HK-2 (cell line): ENCODE measurements around the gene IL1RAP.

Source experiments
- DNase-seq: peaks from one replicate; pipeline ENCODE4 v3.0.0-alpha.2; 2018; ENCODE audit not compliant: unreplicated experiment

The IL1RAP gene

DNA sequence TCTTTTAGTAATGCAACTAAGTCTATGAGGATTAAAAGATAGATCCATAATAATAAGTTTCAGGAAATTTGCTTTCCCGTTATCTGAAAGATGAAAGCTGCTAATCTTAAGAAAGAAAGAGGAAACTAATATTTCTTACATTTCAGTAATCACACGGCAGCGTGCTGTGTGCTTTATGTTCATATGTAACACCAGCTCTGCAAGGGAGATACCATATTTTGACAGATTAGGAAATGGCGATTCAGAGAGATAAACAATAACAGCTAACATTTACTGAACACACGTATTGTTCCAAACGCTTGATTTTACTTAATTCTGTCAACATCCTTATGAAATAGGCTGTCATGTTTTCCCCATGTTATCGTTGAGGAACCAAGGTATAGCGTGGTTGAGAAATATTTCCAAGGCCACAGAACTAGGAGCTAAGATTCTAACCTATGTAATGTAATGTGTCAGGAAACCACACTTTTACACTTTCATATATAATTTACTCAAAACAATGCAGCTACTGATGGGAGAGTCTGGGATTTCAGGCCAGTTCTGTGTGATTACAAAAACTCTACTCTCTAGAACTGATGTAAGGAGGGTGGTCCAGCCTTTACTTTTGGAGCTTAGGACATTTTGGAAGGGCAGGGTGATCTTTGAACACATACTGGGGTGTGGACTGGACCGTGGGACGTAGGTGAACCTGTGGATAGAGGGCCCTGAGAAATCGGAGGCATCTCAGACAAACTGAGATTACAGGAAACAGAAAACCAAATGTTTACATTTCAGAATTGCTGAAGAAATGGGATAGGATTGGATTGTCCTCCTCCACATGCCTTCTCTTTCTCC lies 100.6 kb downstream of the IL1RAP start:
- DNase-seq: no peak

DNA sequence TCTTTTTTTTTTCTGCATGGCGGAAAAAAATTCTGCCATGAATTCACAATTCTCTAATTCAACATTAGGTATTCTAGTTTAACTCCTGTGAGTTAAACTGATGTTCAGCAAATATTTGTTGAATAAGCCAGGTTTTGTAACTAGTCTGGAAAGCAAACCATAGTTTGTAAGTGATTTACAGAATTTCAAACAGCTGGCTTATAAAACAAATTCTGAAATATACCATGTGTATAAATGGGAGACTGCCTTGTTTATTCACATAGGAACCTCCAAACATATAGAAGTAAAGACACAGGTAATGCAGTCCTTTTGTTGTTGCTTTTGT lies 101.1 kb downstream of the IL1RAP start:
- DNase-seq: no peak

DNA sequence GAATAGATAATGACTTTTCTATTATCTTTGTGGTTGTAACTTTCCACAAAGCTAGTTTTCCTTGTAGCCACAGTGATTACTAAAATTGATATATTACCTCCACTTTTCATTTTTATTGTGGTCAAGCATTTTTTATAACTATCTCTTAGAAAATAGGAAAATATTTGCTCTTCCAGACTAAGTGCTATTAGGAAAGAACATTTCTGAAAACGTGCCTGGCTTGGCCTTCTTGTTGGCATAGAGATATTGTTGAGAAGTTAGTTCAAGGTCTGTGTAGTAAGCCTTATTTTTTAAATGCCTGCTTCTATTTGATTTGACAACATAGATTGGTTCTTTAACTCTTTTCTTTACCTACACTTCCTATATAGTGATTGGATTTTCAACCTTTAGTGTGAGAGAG lies 101.7 kb downstream of the IL1RAP start:
- no peak for DNase-seq

DNA sequence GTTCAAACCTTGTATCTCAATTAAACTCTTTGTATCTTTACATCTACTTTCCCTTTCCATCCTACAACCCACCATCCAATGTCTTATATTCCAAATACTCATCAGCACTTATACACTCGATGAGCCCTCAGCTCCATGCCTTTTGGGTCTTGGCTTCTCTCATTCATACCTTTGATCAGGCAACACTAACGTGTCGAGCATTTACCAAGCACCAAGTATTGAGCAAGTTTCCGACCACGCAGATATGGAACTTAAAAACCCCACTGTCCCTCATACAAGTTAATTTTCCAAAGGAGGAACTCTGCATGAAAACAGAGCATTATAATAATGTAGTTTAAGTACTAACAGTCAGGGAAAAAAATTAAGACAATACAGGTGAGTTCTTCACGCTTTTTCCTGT lies 102.8 kb downstream of the IL1RAP start:
- DNase-seq: no peak

DNA sequence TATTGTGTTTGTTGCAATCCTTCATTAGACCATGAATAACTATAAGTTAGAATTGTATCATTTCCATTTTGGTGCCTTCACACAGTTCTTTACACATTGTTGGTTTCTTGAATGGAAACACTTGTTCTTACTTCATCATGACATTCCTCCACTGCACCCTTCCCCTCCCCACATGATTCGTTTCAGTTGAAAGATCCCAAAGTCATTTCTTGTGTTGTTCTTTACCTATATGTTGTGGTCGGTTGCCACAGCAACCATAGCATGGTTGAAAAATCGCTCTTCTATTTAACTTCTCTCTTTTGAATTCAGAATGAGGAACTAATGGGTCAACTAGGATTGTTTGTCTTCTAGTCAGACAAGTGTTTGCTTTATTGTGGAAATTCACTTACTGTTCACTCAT lies 103.3 kb downstream of the IL1RAP start:
- no peak for DNase-seq

DNA sequence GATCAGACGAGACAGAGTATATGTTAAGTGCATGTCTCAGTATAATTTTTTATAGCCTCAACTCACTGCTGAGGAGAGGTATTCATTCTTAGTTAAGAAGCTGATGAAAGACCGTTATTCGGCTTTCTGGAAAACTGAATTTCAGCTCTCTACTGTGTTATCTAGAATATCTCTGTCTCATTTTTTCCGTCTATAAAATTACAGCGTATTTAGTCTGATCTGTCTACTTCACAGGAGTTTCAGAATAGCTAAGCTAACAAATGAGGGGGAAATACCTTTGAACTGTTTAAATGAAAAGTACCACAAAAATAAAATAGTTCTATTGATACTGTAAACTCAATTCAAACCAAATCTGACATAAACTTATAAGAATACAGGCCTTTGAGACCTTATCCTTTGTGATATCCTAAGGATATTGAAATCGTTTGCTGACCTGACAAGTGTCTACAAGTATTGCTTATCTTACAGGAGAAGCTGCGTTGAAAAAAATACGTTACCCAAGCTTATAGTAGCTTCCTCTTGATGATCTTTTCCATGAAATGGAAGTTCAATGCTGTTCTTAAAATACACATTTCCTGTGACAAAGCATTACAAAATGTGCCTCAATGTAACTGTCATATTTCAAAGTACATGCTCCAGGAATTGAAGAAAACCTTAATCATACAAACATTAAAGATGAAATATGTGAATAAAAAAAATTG lies 104.6 kb downstream of the IL1RAP start:
- DNase-seq: no peak

DNA sequence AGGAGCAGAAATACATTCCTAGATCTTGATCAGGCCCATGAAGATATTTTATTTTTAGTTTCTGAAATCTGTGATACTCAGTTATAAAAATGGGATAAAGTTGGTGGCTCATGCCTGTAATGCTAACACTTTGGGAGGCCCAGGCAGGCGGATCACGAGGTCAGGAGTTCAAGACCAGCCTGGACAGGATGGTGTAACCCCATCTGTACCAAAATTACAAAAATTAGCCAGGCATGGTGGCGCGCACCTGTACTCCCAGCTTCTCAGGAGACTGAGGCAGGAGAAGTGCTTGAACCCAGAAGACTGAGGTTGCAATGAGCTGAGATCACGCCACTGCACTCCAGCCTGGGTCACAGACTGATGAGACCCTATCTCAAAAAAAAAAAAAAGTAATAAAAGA lies 105.5 kb downstream of the IL1RAP start:
- no peak for DNase-seq

DNA sequence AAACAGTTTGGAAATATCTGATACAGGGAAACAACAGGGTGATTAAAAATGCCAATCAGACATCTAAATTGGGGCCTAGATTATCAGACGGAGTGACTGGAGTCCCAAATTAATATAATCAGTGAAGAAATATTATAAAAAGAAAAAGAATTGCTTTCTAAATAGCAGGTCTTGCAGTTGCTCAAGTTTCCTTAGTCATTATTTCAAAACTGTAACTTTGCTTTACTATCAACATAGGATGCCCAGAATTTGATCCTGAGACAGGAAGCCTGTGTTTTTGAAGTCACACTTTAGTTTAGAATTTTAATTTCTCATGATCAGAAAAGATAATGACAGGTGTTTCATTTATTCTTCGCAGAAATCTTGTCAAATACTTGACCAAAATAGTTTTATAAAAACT lies 105.9 kb downstream of the IL1RAP start:
- no peak for DNase-seq

DNA sequence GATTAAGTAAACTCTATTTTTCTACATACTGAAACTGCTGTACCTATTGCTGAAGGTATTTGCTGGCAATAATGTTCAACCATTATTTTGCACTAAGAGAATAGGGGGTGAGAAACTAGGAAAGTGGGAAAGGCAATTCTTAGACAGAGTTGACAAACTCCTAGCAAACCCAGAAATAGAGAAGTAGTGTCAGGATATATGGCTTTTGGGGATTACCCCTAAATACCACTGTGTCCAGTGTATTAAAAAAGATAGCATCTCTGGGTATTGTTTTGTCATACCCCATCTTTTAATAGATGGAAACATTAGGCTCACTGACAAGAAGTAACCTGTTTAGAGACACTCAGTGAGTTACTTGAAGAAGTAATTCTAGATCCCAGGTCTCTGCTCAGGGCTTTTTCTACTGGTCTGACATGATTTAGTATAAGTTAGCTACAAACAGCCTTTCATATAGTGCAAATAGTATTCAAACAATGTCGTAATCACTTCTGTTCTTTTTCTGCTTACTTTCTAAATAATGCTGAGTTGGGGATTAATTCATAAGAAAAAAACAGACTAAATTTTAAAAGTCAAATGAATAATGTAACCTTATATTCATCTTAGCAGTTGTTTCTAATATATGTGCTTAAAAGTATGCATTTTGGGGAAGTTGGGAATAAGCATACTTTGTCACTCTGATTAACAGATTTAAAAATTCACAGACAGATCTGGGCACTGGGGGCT lies 107.2 kb downstream of the IL1RAP start:
- DNase-seq: no peak

DNA sequence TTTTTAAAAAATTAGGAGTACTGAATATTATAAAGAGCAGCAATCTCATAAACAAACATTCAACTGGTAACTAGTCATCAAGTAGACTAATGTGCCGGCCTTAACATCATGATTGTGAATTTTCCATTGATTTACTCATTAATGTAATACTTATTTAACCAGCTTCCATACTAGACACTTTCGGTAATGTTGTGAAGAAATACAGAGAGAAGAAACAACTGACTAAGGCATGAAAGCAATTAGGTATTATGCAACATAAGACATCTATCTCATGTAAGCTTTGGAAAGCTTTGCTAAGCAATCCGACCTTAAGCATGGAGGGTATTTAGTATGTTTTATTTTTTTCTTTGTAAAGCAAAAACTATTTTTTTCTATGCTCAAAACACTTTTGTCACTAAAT lies 108.0 kb downstream of the IL1RAP start:
- no peak for DNase-seq

DNA sequence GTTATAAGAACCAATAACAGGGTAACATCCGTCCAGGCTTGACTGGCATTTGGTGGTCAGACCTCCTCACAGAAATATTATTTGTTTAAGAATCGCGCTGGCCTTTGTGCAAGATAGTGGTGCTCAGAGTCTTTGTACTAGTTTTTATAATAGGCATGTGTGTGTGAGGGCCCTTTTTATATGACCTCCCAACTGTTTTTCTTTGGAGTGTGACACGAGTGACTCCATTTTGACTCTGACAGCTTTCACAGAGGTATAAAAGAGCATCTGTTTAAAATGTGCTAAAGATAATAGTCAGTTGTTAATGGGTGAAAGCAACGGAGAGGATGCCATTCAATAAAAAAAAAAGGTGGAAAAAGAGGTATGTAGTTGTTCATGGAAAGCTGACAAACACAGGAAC lies 110.4 kb downstream of the IL1RAP start:
- no peak for DNase-seq

DNA sequence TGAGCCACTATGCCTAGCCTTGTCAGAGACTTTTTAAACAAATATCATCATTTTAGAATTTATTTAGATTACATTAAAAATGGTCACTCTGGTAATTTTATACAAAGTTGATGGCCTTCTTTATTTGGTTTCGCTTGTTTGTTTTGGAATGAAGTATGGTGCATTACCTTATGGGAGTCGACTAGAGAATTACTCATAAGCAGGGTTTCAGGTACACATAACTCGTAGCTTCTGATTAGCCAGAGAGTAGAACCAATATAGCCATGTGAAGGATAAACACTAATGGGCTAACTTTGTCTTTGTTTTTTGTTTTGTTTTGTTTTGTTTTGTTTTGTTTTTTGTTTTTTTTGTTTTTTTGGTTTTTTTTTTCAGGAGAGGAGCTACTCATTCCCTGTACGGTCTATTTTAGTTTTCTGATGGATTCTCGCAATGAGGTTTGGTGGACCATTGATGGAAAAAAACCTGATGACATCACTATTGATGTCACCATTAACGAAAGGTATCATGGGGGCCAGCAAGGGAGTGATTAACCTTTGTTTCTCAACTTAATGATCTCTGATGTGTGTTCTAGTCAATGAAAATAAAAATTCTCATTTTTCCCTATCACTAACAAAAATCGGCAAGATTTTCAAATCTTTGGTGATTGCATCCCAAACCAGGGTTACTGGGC lies 113.2 kb downstream of the IL1RAP start:
- no peak for DNase-seq

DNA sequence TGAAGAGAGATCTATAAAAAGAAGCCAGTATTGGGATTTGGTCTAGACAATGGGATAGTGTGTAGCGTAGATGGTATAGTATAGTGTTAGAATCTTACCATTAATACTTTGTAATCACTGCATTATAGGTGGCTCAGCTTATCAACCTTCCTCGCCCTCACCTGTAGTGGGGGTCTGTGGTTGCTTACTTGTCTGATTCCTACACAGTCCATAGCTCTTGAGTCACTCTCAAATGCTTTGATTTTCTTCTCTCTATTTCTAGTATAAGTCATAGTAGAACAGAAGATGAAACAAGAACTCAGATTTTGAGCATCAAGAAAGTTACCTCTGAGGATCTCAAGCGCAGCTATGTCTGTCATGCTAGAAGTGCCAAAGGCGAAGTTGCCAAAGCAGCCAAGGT lies 115.2 kb downstream of the IL1RAP start:
- DNase-seq: no peak

DNA sequence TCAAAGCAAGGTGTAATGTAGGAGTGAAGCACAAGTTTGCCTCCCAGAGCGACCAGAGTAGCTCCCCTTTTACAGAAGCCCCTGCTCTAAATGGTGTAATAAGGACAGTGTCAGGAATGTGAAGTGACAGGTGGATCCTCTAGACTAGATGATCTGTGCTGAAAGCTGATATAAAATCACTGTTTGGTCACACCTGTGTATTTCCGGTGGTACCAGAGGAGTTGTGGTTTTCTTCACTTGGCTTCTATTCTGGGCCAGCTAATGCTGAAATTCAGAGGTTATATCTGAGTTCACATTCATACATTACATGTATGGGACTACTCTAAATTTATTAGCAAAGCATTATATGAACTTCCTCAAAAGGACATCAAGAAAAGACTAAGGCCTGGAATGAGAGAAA lies 117.4 kb downstream of the IL1RAP start:
- no peak for DNase-seq

DNA sequence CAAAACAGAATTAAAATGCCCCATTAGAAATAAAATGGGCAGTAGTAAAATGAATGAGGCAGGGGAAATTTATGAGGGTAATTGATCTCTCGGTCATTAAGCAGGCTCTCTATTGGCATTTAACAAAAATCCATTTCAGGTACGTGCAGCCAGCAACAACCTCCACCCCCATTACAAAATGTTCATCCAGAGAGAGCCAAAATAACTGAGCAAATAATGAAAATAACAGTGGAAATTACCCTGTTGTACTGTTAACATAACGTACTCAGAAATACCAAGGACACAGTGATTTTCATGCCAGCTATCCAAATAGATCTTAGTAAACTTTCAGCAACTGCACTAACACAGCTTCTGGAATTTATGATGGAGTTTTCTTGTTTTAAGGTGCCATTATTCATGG lies 127.7 kb downstream of the IL1RAP start:
- DNase-seq: no peak

DNA sequence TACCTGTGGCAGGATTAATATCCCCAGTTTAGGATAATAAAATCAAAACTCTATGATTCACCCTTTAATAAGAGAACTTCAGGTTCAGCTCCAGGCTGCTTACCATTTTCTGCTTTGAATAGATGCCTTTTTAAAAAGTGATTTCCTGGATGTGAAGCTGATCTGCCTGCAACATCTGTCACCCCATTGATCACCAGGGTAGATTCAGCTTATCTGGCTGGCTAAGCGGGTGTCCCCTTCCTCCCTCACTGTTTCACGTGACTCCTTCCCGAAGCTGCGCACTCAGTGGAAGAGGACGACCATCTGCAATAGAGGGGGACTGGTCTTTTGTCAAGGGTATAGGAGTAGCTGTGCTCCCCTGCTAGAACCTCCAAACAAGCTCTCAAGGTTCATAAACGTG lies 128.1 kb downstream of the IL1RAP start:
- no peak for DNase-seq

DNA sequence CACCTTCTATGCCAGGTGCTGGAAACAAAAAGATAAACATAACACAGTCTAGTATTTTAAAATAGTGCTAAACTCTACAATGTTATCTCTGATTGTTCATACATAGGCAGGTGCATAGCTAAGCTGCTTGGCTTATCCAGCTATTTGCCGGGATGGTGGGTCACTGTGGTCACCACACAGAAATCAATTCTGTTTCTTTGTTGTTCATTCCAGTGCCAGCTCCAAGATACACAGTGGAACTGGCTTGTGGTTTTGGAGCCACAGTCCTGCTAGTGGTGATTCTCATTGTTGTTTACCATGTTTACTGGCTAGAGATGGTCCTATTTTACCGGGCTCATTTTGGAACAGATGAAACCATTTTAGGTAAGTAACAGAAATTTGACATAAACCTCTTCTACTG lies 130.2 kb downstream of the IL1RAP start:
- DNase-seq: no peak

DNA sequence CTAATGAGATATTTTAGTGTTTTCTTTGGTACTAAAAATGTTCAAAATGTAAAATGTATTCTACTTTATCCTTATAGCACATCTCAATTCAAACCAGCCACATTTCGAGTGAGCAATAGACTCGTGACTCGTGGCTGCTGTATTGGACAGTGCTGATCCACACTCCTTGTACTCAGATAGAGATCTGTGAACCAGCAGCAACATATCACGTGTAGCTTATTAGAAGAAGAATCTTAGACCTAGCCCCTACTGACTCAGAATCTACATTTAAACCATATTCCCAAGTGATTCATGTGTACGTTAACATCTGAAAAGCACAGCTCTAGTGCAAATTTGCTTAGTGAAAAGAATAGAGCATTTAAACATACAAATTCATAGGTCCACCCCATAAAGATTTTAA lies 130.9 kb downstream of the IL1RAP start:
- no peak for DNase-seq

DNA sequence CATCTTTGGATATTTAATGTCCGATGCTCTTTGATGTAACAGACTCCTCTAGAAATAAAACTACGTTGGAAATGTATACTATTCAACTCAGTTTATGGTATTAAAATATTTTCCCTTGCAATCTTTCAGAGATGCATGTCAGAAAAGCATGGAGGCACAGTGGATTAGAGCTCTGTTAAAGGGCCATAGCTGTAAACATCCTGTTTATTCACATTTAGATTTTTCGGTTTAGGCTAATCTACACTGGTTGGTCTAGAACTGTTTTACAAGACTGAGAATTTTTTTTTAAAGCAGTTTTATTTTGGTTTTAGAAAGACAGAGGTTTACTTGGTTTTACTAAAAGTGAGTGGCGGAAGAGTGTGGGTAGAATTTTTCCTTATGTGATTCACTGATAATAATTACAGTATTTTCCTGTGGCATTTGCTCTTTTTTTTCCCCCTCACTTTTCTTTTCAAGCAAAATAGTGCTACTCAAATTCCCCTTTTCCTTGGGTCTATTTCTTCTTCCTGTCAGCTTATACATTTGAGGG lies 132.1 kb downstream of the IL1RAP start:
- no peak for DNase-seq

DNA sequence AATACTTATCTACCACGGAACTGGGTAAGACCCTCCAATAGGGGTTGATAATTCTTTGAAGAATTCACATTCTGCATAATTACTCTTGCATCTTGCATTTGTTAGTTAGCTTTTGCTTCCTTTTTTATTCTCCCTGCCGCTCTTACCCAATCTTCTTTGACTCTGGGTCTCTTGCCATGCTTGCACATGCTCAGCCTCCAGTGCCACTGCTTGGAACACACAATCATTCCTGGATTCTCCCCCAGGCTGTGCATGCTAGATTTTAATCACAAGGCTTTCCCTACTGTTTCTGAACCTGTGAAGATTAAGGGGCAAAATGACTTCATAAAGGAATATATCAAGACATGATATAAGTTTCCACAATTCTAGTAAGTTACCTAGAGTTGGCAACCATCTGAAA lies 133.1 kb downstream of the IL1RAP start:
- no peak for DNase-seq

DNA sequence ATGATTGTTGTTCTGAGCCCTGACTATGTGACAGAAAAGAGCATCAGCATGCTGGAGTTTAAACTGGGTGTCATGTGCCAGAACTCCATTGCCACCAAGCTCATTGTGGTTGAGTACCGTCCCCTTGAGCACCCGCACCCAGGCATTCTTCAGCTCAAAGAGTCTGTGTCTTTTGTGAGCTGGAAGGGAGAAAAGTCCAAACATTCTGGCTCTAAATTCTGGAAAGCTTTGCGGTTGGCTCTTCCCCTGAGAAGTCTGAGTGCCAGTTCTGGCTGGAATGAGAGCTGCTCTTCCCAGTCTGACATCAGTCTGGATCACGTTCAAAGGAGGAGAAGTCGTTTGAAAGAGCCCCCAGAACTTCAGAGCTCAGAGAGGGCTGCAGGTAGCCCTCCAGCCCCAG lies 142.0 kb downstream of the IL1RAP start:
- no peak for DNase-seq

DNA sequence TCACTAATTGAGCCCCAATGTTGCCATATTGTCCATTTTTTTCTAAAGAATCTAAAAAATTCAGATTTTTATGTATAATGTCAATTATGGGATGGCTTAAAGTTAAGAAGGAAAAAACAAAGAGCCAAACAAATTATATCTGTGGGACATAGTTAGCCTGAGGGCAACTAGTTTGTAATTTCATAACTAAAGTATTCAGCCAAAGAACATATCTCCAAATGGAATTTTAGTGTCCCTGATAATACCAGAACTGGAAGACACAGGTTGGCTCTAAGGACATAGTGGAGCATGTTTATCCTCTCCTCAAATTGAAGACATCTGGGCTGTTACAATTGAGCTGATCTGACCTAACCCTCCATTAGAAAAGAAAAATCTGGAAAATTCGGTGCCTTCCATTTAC lies 144.2 kb downstream of the IL1RAP start:
- no peak for DNase-seq
